Endothelial cell of coronary artery (primary cell): ENCODE measurements around the gene NANOS1. TPM values are rescaled to one million over a fixed set of nuclear protein-coding genes. Genes with fewer than 3 reads are reported as not detected.

ENCODE experiments used
- total RNA-seq: library from RNA; depleted of rRNA; stranded (reverse); fragments of >200 nt; gene quantifications from 2 replicates; pipeline ENCODE4 v1.2.3, GENCODE V29; 2014

Gene NANOS1
- 0.18 and 0.85 TPM in 2 replicates for total RNA-seq

DNA sequence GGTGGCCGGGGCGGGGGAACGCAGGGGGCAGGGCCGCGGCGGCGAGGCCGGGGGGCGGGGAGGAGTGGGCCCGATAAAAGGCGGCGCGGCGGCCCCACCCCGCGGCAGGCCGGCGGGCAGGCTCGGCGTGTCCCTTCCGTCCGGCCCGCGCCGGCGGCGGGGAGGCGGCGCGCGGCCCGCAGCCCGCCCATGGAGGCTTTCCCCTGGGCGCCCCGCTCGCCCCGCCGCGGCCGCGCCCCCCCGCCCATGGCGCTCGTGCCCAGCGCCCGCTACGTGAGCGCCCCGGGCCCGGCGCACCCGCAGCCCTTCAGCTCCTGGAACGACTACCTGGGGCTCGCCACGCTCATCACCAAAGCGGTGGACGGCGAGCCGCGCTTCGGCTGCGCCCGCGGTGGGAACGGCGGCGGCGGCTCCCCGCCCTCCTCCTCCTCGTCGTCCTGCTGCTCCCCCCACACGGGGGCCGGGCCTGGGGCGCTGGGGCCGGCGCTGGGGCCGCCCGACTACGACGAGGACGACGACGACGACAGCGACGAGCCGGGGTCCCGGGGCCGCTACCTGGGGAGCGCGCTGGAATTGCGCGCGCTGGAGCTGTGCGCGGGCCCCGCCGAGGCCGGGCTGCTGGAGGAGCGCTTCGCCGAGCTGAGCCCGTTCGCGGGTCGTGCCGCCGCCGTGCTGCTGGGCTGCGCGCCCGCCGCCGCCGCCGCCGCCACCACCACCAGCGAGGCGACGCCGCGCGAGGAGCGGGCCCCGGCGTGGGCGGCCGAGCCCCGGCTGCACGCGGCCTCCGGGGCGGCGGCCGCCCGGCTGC is at the start of gene NANOS1:
Gene NANOS1, plus strand, starts transcription at position 102 of the 808 bp plus-strand sequence. Its CDS starts 88 bp downstream, at position 190.

GRCh38 chr10:119080521-119081259 is 51.2 kb downstream of the NANOS1 start, which contains the start of gene EIF3A:
TSS of gene EIF3A (minus strand) at chr10:119080817. CDS start at chr10:119080676, 141 bp downstream.

Other genes starting within 250 kb of the NANOS1 start
- 101 and 103 TPM in 2 replicates for gene EIF3A, start 51.1 kb downstream of the NANOS1 start, total RNA-seq
- gene DENND10, start 74.4 kb downstream of the NANOS1 start, total RNA-seq: 45.3 and 53.7 TPM in 2 replicates
- 11.6 and 14.7 TPM in 2 replicates for gene SFXN4, start 136.0 kb downstream of the NANOS1 start, total RNA-seq
- 125 and 170 TPM in 2 replicates for gene PRDX3, start 149.1 kb downstream of the NANOS1 start, total RNA-seq
- 43.9 and 48.8 TPM in 2 replicates for gene GRK5, start 177.9 kb downstream of the NANOS1 start, total RNA-seq